ENCODE results near the gene GTF3C2. TPM values are rescaled to one million over a fixed set of nuclear protein-coding genes. Genes with fewer than 3 reads are reported as not detected.
A peak's percentile ranks its signal among the peaks of the same experiment; 100 is the strongest.

The GTF3C2 gene
- total RNA-seq, 1 donor from 2014 or later: 86.6 TPM

- peaks cover 23% of the 10 kb centered on the region for H3K4me1 Mint-ChIP-seq (ENCODE audit: low read depth)
- H3K9me3 Mint-ChIP-seq: no peaks in the 10 kb centered on the region
- intact Hi-C loops (cut with micrococcal nuclease): no loop called here
- no peaks in the 10 kb centered on the region for H3K27me3 Mint-ChIP-seq (ENCODE audit: insufficient read depth)
- peaks cover 49% of the 10 kb centered on the region for H3K36me3 Mint-ChIP-seq (ENCODE audit: low read depth)
- no peak overlapping the region for H3K27ac Mint-ChIP-seq
- no peak overlapping the region for H3K4me3 Mint-ChIP-seq
- no peak for DNase-seq (ENCODE audit: low spot score)
Measured at GRCh38 chr2:27378096-27378808, 21.7 kb upstream of the GTF3C2 start.

- no peak for DNase-seq (ENCODE audit: low spot score)
- H3K27ac Mint-ChIP-seq: no peak overlapping the region
- no peaks in the 10 kb centered on the region for H3K9me3 Mint-ChIP-seq
- no peak overlapping the region for H3K4me3 Mint-ChIP-seq
- peaks cover 29% of the 10 kb centered on the region for H3K4me1 Mint-ChIP-seq (ENCODE audit: low read depth)
- intact Hi-C loops (cut with micrococcal nuclease): no loop called here
- H3K36me3 Mint-ChIP-seq (ENCODE audit: low read depth): peaks cover 51% of the 10 kb centered on the region
- H3K27me3 Mint-ChIP-seq (ENCODE audit: insufficient read depth): no peaks in the 10 kb centered on the region
Measured at GRCh38 chr2:27377618-27378095, 21.1 kb upstream of the GTF3C2 start.

DNA sequence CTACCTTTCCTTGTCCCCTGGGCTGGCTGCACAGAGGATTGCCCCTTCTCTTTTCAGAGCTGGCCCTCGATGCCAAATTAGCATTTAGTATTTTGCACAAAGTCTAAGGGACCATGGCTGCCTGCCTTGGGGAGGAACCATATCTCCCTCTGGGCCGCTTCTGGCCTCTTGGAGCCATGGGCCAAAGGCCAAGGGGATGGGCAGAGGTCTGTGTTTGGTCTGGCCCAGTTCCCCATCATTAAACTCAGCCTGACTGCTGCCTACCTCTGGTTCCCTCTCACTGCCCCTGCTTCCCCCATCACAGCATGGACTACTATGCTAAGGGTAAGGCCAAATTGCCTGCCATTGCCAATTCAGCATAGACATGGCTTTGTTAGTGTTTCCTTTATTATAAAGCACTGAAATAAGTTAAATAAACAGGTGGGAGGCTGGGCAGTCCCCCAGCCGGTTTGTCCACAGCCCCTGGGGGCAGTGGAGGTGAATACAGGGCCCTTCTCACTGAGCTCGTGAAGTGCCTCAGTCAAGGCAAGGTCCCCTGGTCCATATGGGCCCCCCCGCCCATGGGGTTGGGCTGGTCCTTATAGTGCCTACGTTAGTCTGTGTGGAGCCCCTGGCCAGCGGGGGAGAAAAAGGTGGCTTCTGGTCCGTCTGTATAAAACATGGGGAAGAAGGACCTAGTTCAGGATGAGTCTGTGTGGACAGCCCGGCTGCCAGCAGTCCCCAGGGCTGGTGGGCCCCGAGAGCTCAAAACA, 20.5 kb upstream of the GTF3C2 start:
- no peak overlapping the region for H3K4me3 Mint-ChIP-seq

GRCh38 chr2:27376151-27376865, 19.7 kb upstream of the GTF3C2 start:
- DNase-seq (ENCODE audit: low spot score): no peak
- H3K27ac Mint-ChIP-seq: peak overlapping the region; percentile 40
- no peak overlapping the region for H3K4me3 Mint-ChIP-seq
- H3K4me1 Mint-ChIP-seq (ENCODE audit: low read depth): peaks cover 42% of the 10 kb centered on the region
- intact Hi-C loops (cut with micrococcal nuclease): no loop called here
- no peaks in the 10 kb centered on the region for H3K9me3 Mint-ChIP-seq
- no peaks in the 10 kb centered on the region for H3K27me3 Mint-ChIP-seq (ENCODE audit: insufficient read depth)
- peaks cover 53% of the 10 kb centered on the region for H3K36me3 Mint-ChIP-seq (ENCODE audit: low read depth)

More for the DNA sequence above, 20.5 kb upstream of the GTF3C2 start:
- Mint-ChIP-seq H3K27me3 (ENCODE audit: insufficient read depth) (no peaks in the 10 kb centered on the region), H3K4me1 (ENCODE audit: low read depth) (peaks cover 35% of the 10 kb centered on the region), H3K9me3 (no peaks in the 10 kb centered on the region), H3K27ac (no peak overlapping the region), H3K36me3 (ENCODE audit: low read depth) (peaks cover 52% of the 10 kb centered on the region)
- no peak for DNase-seq (ENCODE audit: low spot score)
- intact Hi-C loops (cut with micrococcal nuclease): no loop called here

- no peaks in the 10 kb centered on the region for H3K27me3 Mint-ChIP-seq (ENCODE audit: insufficient read depth)
- H3K4me3 Mint-ChIP-seq: no peak overlapping the region
- intact Hi-C loops (cut with micrococcal nuclease): no loop called here
- peak overlapping the region; percentile 50 for H3K27ac Mint-ChIP-seq
- no peaks in the 10 kb centered on the region for H3K9me3 Mint-ChIP-seq
- no peak for DNase-seq (ENCODE audit: low spot score)
- peaks cover 49% of the 10 kb centered on the region for H3K36me3 Mint-ChIP-seq (ENCODE audit: low read depth)
- peaks cover 38% of the 10 kb centered on the region for H3K4me1 Mint-ChIP-seq (ENCODE audit: low read depth)
Measured at GRCh38 chr2:27375513-27376099, 19.0 kb upstream of the GTF3C2 start.

GRCh38 chr2:27373567-27373966, 17.0 kb upstream of the GTF3C2 start:
- no peak for DNase-seq (ENCODE audit: low spot score)
- Mint-ChIP-seq H3K9me3 (no peaks in the 10 kb centered on the region), H3K4me3 (no peak overlapping the region), H3K27me3 (ENCODE audit: insufficient read depth) (no peaks in the 10 kb centered on the region), H3K27ac (peak overlapping the region; percentile 41), H3K36me3 (ENCODE audit: low read depth) (peaks cover 51% of the 10 kb centered on the region), H3K4me1 (ENCODE audit: low read depth) (peaks cover 37% of the 10 kb centered on the region)
- intact Hi-C loops (cut with micrococcal nuclease): no loop called here

GRCh38 chr2:27372937-27373336, 16.4 kb upstream of the GTF3C2 start:
- Mint-ChIP-seq H3K9me3 (no peaks in the 10 kb centered on the region), H3K27me3 (ENCODE audit: insufficient read depth) (no peaks in the 10 kb centered on the region), H3K4me3 (peak overlapping the region; percentile 96), H3K27ac (no peak overlapping the region), H3K4me1 (ENCODE audit: low read depth) (peaks cover 43% of the 10 kb centered on the region), H3K36me3 (ENCODE audit: low read depth) (peaks cover 53% of the 10 kb centered on the region)
- intact Hi-C loops (cut with micrococcal nuclease): no loop called here
- no peak for DNase-seq (ENCODE audit: low spot score)

GRCh38 chr2:27370816-27371620, 14.5 kb upstream of the GTF3C2 start:
- H3K27me3 Mint-ChIP-seq (ENCODE audit: insufficient read depth): no peaks in the 10 kb centered on the region
- H3K4me1 Mint-ChIP-seq (ENCODE audit: low read depth): peaks cover 43% of the 10 kb centered on the region
- intact Hi-C loops (cut with micrococcal nuclease): loop anchor here (1.0 kb wide), 14 partner anchors 9 to 320 kb away; partner anchors contain the start of genes AGBL5, CAD, GTF3C2 and IFT172
- H3K36me3 Mint-ChIP-seq (ENCODE audit: low read depth): peaks cover 58% of the 10 kb centered on the region
- DNase-seq (ENCODE audit: low spot score): no peak
- H3K27ac Mint-ChIP-seq: peak overlapping the region; percentile 98
- H3K9me3 Mint-ChIP-seq: no peaks in the 10 kb centered on the region
- peak overlapping the region; percentile 96 for H3K4me3 Mint-ChIP-seq

DNA sequence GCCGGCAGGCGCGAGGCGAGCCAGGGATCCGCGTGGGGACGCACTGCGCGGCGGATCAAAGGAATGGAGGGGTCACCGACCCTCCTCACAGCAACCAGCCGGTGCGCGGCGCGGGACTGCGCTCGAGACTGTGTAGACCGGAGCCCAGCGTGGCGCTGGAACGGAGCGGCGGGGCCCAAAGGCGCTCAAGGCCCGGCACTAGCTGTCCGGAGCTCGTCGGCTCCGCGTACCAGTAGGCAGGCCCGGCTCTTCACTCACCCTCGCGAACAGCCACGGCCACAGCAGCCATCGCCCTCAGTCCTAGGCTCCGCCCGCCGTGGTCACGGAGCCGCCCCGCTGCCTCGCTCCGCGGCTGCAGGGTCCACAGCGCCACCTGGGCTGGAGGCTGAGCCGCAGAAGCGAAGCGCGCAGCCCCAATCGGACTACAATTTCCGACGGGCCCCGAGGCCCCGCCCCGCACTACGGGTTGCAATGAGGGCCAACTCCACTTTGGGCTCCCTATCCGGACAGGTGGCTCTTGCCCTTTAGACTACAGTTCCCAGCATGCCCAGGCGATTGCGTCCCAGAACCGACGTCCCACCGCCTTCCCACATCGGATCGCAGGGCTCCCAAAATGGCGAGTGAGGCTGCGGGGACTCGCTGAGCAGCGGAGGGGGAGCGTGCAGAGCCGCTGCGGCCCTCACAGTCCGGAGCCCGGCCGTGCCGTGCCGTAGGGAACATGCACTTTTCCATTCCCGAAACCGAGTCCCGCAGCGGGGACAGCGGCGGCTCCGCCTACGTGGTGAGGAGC, 13.7 kb upstream of the GTF3C2 start, which contains the start of the genes EIF2B4 and SNX17:
EIF2B4 (minus strand) TSS at position 313 of the 790 bp plus-strand sequence; CDS start at position 289, 24 bp downstream.
SNX17 (plus strand) TSS at position 591 of the 790 bp plus-strand sequence; CDS start at position 719, 128 bp downstream.
- Mint-ChIP-seq H3K36me3 (ENCODE audit: low read depth) (peaks cover 57% of the 10 kb centered on the region), H3K27me3 (ENCODE audit: insufficient read depth) (no peaks in the 10 kb centered on the region), H3K9me3 (no peaks in the 10 kb centered on the region), H3K4me1 (ENCODE audit: low read depth) (peaks cover 43% of the 10 kb centered on the region), H3K4me3 (peak within 1 kb of the TSS; percentile 96), H3K27ac (peak within 1 kb of the TSS; percentile 98)
- intact Hi-C loops (cut with micrococcal nuclease): loop anchor here (1.0 kb wide), 14 partner anchors 10 to 319 kb away; partner anchors contain the start of genes AGBL5, CAD, GTF3C2 and IFT172
- DNase-seq (ENCODE audit: low spot score): peak; percentile 100

GRCh38 chr2:27369471-27370025, 13.0 kb upstream of the GTF3C2 start:
- Mint-ChIP-seq H3K4me1 (ENCODE audit: low read depth) (peaks cover 43% of the 10 kb centered on the region), H3K4me3 (peak overlapping the region; percentile 96), H3K27me3 (ENCODE audit: insufficient read depth) (no peaks in the 10 kb centered on the region), H3K36me3 (ENCODE audit: low read depth) (peaks cover 53% of the 10 kb centered on the region), H3K9me3 (no peaks in the 10 kb centered on the region), H3K27ac (peak overlapping the region; percentile 94)
- DNase-seq (ENCODE audit: low spot score): no peak
- intact Hi-C loops (cut with micrococcal nuclease): loop anchor here (1.0 kb wide), 14 partner anchors 11 to 318 kb away; partner anchors contain the start of genes AGBL5, CAD, GTF3C2 and IFT172

DNA sequence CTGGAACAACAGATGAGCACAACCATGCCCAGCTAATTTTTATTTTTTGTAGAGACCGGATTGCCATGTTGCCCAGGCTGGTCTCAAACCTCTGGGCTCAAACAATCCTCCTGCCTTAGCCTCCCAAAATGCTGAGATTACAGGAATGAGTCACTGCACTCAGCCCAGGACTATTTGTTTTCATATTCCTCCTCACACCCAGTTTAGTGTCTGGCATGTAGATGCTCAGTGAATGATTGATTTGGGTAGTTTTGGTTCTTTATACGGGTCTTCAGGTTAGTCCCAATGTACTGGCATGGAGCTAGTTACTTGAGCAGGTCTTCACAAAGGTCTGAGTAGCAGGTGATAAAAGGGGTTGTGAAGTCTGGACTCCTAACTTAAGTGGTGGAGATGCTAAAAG, 7.4 kb upstream of the GTF3C2 start:
- Mint-ChIP-seq H3K4me1 (ENCODE audit: low read depth) (peaks cover 10% of the 10 kb centered on the region), H3K27me3 (ENCODE audit: insufficient read depth) (no peaks in the 10 kb centered on the region), H3K36me3 (ENCODE audit: low read depth) (peaks cover 38% of the 10 kb centered on the region), H3K4me3 (no peak overlapping the region), H3K9me3 (no peaks in the 10 kb centered on the region), H3K27ac (no peak overlapping the region)
- intact Hi-C loops (cut with micrococcal nuclease): no loop called here
- no peak for DNase-seq (ENCODE audit: low spot score)

Measured in activated T-helper 1 cell treated with anti-CD3 and anti-CD28 coated beads, Interleukin-12 subunit alpha, Interleukin-12 subunit beta, Interleukin-2, Interleukin-4 antibody, amounts not matched to agents 30 ng/mL and 10 ng/mL and 1 ng/mL, durations not matched to agents 14 hours and 24 hours and 36 hours (primary cell).